ENCODE measurements around the gene MRPL21.
"Not testable (repeated sequence)": the region's sequence is repeated elsewhere in the genome, so short reads cannot be mapped to it uniquely, and the experiment has no call there.

Gene MRPL21

GRCh38 chr11:68908273-68908672 lies 4.6 kb upstream of the MRPL21 start:
- DNase-seq: no peak

DNA sequence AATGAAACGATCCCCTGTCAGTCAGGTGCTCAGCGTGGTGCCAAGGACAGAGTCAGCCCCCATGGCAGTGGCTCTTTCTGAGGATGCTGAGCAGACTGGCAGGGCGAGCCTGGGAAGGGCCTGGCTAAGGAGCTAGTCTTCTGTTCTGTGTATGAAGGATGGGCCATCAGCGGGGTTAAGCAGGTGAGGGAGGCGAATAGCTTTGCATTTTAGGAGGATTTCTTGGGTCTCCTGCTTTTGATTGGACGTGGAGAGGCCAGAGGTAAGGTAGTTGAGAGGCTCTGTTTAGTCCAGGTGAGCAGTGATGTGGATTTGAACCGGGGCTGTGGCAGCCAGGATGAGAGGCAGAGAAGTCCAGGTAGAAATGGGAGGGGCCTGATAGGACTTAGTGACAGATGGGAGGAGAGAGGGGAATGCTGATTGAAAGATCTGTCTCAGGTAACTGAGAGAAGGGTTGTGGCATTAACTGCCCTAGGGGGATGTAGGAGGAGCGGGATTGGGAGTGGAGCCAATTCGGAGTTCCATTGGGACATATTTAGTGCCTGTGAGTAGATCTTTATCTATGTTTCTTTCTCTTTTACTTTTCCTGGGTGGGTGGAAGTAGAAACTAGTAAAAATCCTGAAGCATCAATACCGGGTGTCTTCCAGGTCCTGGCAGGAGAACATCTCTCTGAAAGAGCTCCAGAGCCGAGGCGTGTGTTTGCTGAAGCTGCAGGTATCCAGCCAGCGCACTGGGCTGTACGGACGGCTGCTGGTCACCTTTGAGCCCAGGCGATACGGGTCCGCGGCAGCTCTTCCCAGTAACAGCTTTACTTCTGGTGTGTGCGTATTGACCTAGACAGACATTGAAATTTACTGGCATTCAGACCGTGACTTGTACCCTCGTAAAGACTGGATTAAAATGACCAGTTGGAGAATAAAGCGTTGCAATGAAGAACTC lies 2.1 kb upstream of the MRPL21 start:
- no peak for DNase-seq

GRCh38 chr11:68904248-68904847 lies 716 bp upstream of the MRPL21 start:
- no peak for DNase-seq

DNA sequence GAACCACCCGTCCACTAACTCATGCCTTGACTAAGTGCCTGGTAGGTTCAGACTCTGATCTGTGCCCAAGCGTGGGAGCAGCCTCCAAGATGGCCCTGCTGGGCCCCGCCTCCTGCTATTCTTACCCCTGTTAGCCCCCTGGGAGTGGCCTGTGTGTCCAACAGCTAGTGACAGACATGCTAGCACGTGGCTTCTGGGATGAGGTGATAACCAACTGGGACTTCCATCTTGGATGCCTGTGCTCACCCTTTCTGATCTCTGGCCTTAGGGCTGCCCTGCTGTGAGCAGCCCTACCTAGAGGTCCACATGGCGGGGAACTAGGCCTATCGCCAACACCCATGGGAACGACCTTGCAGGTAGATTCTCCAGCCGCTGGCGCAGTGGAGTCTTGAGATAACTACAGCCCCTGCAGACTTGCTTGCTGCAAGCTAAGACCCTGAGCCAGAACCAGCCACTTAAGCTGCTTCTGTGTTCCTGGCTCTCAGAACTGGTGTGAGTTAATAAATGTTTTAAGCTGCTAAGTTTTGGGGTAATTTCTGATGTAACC lies 2.7 kb downstream of the MRPL21 start:
- no peak for DNase-seq

DNA sequence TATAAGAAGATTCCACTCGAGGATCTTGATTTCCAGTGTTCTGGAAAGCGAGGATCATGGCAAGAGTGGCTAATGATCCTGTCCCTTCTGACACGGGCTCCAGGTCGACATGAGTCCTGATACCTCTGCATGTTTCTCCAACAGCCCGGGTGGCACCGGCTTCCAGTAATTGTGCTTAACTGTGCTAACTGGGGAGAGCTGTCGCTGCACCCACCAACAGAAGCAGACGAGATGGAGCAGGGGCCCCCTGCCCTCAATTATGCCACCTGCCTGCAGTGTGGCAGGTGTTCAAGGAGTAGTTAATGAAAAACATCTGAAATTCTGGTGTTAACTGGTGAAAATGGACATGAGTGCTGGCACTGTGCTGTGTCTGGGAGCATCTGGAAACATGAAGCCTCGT lies 6.2 kb downstream of the MRPL21 start:
- no peak for DNase-seq

GRCh38 chr11:68896171-68896959 lies 7.3 kb downstream of the MRPL21 start:
- no peak for DNase-seq

DNA sequence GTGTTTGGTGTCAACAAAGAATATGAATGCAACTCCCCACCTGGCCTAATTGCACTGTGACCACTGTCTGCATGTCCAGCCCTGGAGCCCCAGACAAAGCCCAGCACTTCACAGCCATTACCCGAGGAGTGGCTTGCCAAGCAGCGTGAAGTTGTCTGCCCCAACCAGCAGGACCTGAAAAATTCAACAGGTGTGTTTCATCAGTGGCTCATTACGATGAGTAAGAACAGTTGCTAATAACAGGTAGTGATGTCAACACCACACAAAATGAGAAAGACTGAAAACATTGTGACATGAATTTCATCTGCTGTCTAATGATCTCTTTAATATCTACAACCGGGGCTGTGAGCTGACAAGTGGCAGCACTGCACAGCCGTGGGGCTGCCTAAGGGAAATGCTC lies 10.3 kb downstream of the MRPL21 start:
- DNase-seq: no peak

DNA sequence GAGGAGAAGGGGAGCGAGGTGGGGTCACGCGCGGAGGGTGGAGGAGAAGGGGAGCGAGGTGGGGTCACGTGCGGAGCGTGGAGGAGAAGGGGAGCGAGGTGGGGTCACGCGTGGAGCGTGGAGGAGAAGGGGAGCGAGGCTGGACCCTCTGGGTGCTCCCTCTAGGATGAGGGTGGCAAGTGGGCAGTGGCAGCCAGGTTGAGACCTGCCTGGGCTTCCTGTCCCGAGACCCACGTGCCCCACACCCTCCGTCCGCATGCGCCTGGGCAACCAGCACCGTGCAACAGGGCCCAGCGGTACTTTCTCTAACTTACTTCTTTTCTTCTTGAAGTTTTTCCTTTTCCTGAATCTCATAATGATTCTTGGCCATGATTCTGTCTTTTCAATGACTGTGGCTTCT lies 11.1 kb downstream of the MRPL21 start:
- no peak for DNase-seq

GRCh38 chr11:68891351-68891948 lies 12.2 kb downstream of the MRPL21 start:
- no peak for DNase-seq

- no peak for DNase-seq
Measured at GRCh38 chr11:68890490-68891231, 13.0 kb downstream of the MRPL21 start.

- DNase-seq: no peak
Measured at GRCh38 chr11:68889948-68890446, 13.6 kb downstream of the MRPL21 start.

DNA sequence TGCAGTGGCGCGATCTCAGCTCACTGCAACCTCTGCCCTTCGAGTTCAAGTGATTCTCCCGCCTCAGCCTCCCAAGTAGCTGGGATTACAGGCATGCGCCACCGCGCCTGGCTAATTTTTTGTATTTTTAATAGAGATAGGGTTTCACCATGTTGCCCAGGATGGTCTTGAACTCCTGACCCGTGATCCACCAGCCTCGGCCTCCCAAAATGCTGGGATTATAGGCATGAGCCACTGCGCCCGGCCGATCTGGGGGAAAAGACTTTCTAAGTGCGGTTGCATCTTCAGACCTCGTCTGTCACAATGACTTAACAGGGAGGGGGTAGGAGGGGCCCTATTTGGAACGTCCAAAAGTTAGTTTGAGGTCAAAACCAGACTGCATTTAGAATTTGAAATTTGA lies 18.8 kb downstream of the MRPL21 start:
- DNase-seq: not testable (repeated sequence)

DNA sequence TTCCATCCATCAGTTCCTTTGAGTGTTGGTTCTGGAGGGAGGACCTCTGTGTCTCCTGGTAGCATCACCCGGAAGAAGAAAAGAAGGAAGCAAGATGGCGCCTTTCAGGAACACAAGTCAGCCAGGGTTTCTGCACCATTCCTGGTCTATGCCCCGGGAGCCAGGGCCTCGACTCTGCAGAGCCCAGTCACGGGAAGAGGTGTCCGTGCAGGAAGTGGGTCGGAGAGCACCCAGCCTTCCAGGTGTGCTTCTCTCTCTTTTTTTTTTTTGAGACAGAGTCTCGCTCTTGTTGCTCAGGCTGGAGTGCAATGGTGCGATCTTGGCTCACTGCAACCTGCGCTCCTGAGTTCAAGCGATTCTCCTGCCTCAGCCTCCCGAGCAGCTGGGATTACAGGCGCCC lies 21.2 kb downstream of the MRPL21 start:
- DNase-seq: no peak

GRCh38 chr11:68881320-68881719 lies 22.3 kb downstream of the MRPL21 start:
- DNase-seq: no peak

DNA sequence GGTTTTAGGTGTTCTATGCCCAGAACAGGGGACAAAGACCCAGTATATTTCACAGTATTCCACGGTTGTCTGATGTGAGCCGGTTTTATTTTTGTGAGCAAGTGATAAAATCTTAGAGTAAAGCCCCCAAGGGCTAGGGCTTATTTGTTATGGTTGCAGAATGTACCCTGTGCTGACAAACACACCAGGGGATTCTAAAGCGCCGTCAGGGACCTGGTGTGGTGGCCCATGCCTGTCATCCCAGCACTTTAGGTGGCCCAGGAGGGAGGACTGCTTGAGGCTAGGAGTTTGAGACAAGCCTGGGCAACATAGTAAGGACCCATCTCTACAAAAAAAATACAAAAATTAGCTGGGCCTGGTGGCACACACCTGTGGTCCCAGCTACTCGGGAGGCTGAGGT lies 22.8 kb downstream of the MRPL21 start:
- DNase-seq: no peak

DNA sequence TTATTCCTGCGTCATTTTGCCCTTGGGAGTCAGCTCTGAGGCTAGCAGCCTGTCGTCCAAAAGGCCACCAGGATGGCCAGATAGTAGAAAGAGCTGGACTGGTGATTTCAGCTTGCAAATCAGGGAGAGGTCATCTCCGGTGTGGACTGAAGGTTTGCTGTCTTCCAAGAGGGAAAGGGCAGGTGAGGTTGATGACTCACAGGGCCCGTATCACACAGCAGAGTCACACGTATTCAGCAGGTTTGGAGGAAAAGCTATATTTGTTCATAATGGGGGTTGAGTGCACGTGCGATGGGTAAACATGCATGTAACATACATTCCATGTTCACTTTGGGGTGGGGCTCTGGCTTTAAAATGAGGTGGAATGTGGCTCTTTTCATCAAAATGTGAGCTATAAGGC lies 25.6 kb downstream of the MRPL21 start:
- DNase-seq: no peak

DNA sequence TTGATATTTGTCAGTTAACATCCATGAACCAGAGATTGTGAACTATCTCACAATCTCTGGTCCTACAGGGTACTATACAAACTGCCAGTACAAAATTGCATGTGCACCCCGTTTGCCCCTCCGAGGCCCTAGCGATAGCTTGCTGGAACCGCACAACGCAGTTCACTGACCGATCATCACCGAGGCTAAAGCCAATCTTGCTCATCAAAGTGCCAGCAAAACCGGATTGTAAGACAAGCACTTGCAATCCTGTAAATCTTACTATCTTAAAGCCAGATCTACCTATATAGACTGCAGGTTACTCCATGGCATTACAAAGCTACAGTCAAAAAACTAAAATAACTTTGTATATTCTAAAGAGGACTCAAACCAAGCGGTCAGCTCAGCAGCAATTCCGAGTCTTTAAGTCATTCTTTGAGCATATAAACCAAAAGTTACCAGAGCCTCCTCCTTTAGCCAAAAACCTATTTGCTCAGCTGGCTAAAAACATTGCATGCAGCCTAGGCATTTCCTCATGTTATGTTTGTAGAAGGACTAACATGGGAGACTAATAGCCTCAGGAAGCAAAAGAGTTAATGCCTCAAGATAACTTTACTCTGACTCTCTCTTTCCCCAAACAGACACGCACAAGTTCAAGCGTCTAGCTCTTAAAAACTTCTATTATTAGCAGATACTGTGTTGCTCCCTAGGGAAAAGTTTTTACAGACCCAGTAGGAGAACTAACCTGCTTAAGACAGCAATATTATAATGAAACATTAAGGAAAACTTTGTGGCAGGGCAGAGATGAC lies 31.2 kb downstream of the MRPL21 start:
- DNase-seq: no peak

GRCh38 chr11:68870470-68870869 lies 33.2 kb downstream of the MRPL21 start:
- DNase-seq: no peak

DNA sequence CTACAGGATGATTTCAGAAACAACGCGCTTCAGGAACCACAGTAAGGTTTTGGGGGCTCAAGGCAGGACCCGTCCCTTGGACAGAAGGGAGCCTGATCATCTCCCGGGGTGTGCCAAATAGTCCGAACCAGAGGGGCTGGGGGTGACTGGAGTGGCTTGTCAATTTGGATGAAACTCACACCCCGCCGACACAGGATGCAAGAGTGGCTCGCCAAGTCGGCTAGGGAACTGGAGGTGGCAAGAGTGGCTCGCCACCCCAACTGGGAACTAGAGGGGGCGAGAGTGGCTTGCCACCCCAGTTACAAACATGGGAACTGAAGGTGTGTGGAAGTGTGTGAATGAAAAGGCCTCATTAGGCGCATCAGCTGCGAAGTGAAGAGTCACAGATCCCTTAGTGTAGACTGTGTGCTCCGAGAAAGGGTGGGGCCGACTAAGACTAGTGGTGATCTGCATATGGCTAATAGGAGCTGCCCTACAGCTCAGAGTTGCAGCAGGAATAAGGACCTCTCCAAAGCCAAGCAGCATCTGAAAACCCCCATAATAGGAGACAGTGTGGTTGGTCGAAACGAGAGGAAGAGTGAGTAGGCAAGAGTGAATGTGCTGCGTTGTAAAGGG lies 35.3 kb downstream of the MRPL21 start:
- no peak for DNase-seq

DNA sequence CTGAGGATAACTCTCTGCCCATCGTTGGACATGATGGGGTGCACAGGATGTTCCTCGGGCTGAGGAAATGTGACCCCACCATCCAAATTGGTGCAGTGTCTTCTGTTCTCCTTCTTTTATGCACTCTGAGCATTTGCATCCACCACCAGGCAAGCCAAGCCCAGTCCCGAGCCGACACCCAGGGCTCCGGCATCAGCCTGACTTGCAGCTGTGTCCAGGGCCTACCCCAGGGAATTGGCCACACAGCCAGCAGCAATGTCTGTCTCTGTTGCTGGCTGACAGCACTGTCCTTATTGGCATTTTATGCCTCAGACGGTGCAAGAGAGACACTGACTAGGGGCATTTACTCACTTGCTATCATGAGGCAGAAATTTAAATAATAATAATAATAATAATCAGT lies 36.6 kb downstream of the MRPL21 start:
- no peak for DNase-seq

- no peak for DNase-seq
Measured at GRCh38 chr11:68865241-68865640, 38.4 kb downstream of the MRPL21 start.
